Measurements from ENCODE around the gene C19orf12. TPM values are rescaled to one million over a fixed set of nuclear protein-coding genes. Genes with fewer than 3 reads are reported as not detected.
A peak's percentile ranks its signal among the peaks of the same experiment; 100 is the strongest.

The C19orf12 gene
- total and polyA plus RNA-seq, 2 donors (not counting 3 experiments of a cell fraction or from before 2014, with no cell fraction given): 20.4 to 22.9 TPM

DNA sequence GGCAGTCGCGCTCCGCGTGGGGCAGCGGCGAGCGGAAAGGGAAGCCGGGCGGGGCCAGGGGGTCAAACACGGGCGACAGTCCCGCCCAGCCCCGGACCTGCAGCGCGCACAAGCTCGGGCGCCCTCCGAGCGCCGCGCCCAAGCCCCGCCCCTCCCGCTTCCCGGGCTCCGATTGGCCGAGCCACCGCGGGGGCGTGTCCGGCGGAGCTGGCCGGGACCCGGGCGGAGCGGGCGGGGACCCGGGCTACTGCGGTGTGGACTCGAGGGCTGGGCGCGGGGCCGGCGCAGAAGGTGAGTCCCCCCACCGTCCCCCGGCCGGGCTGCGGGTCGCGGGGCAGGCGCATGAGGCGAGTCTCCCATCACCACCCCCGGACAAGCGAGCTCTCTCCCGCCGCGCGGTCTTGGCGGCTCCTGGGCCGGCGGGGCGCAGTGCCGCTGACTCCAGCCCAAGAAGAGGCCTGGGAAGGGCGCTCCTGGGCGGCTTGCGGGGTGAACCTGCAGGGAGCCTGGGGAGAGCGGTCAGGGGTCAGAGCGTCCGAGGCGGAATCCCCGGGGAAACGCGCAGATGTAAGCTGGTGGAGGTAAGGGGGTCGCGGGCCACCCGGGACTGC is 49.7 kb downstream of the C19orf12 start, which contains the start of gene PLEKHF1:
Gene PLEKHF1 (plus strand): TSS at position 247 of the 611 bp plus-strand sequence. CDS start 8,379 bp downstream, outside the sequence.
- H3K9ac ChIP-seq (replicated peaks; ENCODE audit: extremely low read depth, insufficient read depth, low read length): peak within 1 kb of the TSS; percentile 38
- no peaks in the 10 kb centered on the region for H3K36me3 ChIP-seq (ENCODE audit: control insufficient read depth in 2 of 2, extremely low read depth in 1 of 2, insufficient read depth in 2 of 2, low read length in 2 of 2)
- BruUV-seq (replicated peaks): no TSS peak
- ChIA-PET CTCF (interaction anchor here (0.8 to 5.1 kb wide), 6 partner anchors 16 to 59 kb away, joined by 3 to 66 read pairs (median 4); partner anchors contain the start of gene POP4), POLR2A (interaction anchor here (0.9 kb wide), 1 partner anchor 59 kb away, joined by 4 read pairs; the partner anchor contains the start of gene POP4)
- dilution Hi-C loops (cut with MboI; ENCODE audit: extremely low pct_ligation_motif_present, low sequenced_read_pairs): no loop called here
- intact Hi-C loops (cut with micrococcal nuclease): no loop called here
- H3K9me3 ChIP-seq (replicated peaks; ENCODE audit: control insufficient read depth, insufficient read depth, low read length): no peaks in the 10 kb centered on the region
- peak within 1 kb of the TSS; percentile 71 for H2AFZ ChIP-seq (ENCODE audit: low read depth, low read length)
- H3K27me3 ChIP-seq (ENCODE audit: control insufficient read depth in 2 of 2, insufficient read depth in 2 of 2, low read length in 2 of 2): no peaks in the 10 kb centered on the region
- H3K4me1 ChIP-seq (ENCODE audit: control insufficient read depth, extremely low read depth, insufficient read depth, low read length): peaks cover 29% of the 10 kb centered on the region
- TF ChIP-seq, protein P1, sequence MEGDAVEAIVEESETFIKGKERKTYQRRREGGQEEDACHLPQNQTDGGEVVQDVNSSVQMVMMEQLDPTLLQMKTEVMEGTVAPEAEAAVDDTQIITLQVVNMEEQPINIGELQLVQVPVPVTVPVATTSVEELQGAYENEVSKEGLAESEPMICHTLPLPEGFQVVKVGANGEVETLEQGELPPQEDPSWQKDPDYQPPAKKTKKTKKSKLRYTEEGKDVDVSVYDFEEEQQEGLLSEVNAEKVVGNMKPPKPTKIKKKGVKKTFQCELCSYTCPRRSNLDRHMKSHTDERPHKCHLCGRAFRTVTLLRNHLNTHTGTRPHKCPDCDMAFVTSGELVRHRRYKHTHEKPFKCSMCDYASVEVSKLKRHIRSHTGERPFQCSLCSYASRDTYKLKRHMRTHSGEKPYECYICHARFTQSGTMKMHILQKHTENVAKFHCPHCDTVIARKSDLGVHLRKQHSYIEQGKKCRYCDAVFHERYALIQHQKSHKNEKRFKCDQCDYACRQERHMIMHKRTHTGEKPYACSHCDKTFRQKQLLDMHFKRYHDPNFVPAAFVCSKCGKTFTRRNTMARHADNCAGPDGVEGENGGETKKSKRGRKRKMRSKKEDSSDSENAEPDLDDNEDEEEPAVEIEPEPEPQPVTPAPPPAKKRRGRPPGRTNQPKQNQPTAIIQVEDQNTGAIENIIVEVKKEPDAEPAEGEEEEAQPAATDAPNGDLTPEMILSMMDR (IDR thresholded peaks at IDR 0.05; ENCODE audit: extremely low read depth in 1 of 2, insufficient read depth in 1 of 2, low read depth in 1 of 2, low read length in 2 of 2): no peak
- TF ChIP-seq JUN (IDR thresholded peaks at IDR 0.05; ENCODE audit: borderline replicate concordance, insufficient read depth, insufficient read length, low read depth) (no peak), EZH2 (IDR thresholded peaks at IDR 0.05; ENCODE audit: borderline replicate concordance, low read depth, low read length, severe bottlenecking) (no peak), GATA2 (IDR thresholded peaks at IDR 0.05; ENCODE audit: insufficient read depth, insufficient read length, low read depth, low read length) (no peak), POLR2AphosphoS5 (IDR thresholded peaks at IDR 0.05; ENCODE audit: insufficient read depth, low read depth, low read length) (peak; percentile 39), MYC (IDR thresholded peaks at IDR 0.05; ENCODE audit: low read depth, low read length) (no peak), POLR2A (IDR thresholded peaks at IDR 0.05; ENCODE audit: low read depth, low read length) (peak; percentile 37), FOS (IDR thresholded peaks at IDR 0.05; ENCODE audit: borderline replicate concordance, insufficient read depth, low read length) (no peak)
- TF ChIP-seq, protein P2, sequence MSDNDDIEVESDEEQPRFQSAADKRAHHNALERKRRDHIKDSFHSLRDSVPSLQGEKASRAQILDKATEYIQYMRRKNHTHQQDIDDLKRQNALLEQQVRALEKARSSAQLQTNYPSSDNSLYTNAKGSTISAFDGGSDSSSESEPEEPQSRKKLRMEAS (IDR thresholded peaks at IDR 0.05; ENCODE audit: insufficient read depth, insufficient read length): no peak
- no peak within 1 kb of the TSS for H3K27ac ChIP-seq (ENCODE audit: insufficient read depth, low read depth, low read length)
- H3K4me3 ChIP-seq (replicated peaks in 1 of 3; ENCODE audit: insufficient read depth in 1 of 3, low read depth in 1 of 3, low read length in 3 of 3): peak within 1 kb of the TSS; percentile 55 to 81 (median 64)
- peak within 1 kb of the TSS; percentile 75 for H3K4me2 ChIP-seq (ENCODE audit: insufficient read depth, low read length)
- no peaks in the 10 kb centered on the region for H3K79me2 ChIP-seq (ENCODE audit: control insufficient read depth, insufficient read depth, low read length)
- DNase-seq (ENCODE audit: low read depth, low spot score): peak; percentile 83
- no peaks in the 10 kb centered on the region for H4K20me1 ChIP-seq (replicated peaks; ENCODE audit: control insufficient read depth, extremely low read depth, insufficient read depth, low read length)
- H3K9me1 ChIP-seq (replicated peaks; ENCODE audit: control insufficient read depth, extremely low read depth, insufficient read depth, low read length): no peaks in the 10 kb centered on the region
- peak; percentile 80 for FAIRE-seq
